NCI-H2196 treated with DMSO at 0.1 percent for 48 hours (cell line): ENCODE measurements around the gene TEK.
A peak's percentile ranks its signal among the peaks of the same experiment; 100 is the strongest.

ENCODE experiments used
- DNase-seq: peaks from one replicate; lab custom pipeline; 2025; ENCODE audit not compliant: unreplicated experiment; lab: John Stamatoyannopoulos, UW

The TEK gene

DNA sequence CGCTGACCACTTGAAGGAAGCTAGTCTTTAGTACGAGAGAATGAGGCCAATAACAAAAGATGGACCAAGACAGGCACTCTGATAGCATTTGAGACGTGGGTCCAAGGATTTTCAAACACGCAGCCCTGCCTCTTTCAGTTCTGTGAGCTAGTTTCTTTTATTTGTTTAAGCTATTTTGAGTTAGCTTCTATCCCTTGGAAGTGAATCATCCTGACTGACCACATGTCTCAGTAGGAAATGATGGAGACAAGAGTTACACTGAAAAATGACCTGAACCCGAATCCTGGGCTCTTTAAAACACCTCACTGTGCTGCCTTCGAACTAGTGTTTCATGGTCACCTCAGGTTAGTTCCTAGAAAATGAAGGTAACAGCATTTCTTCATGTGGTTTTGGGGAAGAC is 9.9 kb downstream of the TEK start:
- DNase-seq = no peak

GRCh38 chr9:27124151-27124550 is 15.1 kb downstream of the TEK start:
- no peak for DNase-seq

GRCh38 chr9:27125030-27125429 is 16.0 kb downstream of the TEK start:
- peak; percentile 64 for DNase-seq

DNA sequence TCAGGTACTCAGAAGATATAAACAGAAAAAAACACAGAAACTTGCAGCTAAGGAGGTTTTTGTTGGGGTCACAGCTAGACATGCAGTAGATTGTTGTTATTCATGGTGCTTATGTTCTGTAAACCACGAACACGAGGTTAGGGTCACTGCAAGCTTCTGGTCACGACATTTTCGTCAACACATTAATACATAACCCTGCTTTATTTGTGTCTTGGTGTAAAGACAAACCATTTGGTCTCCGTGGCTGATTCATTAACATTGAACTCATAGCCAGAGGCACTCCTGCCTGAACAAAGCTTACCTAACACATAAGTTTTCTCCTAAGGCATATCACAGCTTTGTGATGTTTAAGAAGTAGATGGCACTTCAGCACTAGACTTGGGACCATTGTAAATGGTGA is 16.9 kb downstream of the TEK start:
- DNase-seq = no peak

GRCh38 chr9:27126670-27127069 is 17.6 kb downstream of the TEK start:
- DNase-seq = no peak

- DNase-seq = no peak
Measured at GRCh38 chr9:27129221-27129620, 20.2 kb downstream of the TEK start.

DNA sequence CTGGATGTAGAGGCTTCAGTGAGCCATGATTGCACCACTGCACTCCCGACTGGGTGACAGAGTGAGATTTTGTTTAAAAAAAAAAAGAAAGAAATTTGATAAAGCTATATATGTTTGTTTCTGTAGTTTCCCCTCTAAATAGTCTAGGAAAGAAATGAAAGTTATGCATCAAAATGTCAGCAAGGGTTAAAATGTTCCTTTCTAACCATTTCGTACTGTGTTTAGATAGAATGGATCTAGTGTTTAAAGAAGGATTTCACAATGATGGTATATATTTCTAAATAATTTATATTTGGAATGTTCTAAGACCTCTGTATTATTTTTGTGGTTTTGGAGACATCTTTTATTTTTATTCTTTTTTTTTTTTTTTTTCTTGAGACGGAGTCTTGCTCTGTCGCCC is 22.7 kb downstream of the TEK start:
- no peak for DNase-seq

- DNase-seq = no peak
Measured at GRCh38 chr9:27133817-27134216, 24.8 kb downstream of the TEK start.

DNA sequence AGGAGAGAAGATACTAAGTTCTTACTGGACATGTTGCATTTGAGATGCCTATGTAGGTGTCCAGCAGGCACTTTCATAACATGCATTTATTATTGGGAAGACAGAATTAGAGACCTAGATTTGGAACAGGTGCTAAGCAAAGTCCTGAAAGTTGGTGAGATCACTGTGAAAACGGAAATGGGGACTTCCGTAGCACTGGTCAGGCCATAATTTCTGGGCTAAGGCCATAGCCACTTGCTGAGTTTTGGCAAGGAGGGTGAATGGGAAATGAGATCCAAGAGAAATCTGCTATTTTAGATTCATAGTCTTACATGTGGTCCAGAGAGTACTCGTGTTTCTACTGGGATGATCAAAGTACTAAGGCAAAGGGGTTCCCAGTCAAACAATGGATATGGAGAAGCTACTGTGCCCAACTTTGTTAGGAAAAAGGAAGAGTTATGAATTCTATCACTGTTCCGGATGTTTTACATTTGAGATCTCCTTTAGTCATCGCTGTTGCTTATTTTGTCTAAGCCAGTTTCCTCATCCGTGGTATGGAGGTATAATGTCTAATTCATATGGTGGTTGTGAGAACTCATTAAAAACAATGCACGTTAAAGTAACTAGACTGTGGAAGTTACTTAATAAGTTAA is 33.4 kb downstream of the TEK start:
- DNase-seq = no peak

GRCh38 chr9:27145143-27145542 is 36.1 kb downstream of the TEK start:
- no peak for DNase-seq

DNA sequence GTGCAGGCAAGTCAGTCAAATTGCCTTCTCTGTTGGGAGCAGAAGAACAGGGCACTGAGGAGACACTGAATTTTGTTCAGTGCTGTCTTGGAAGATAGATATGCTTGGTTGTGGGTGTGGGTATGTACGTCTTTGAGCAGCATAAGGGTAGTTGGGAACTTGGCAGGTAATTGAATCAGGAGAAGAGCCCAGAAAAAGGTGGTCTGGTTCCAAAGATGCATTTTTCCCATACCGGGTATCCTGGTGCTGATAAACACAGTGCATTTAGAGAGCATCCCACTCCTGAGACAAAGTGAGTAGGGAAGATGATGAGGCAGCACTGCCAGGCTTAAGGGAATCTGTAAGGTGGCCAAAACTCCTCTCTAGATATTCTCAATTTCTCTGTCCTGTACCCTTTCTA is 40.6 kb downstream of the TEK start:
- DNase-seq = no peak

GRCh38 chr9:27150746-27151406 is 41.9 kb downstream of the TEK start:
- DNase-seq = no peak

DNA sequence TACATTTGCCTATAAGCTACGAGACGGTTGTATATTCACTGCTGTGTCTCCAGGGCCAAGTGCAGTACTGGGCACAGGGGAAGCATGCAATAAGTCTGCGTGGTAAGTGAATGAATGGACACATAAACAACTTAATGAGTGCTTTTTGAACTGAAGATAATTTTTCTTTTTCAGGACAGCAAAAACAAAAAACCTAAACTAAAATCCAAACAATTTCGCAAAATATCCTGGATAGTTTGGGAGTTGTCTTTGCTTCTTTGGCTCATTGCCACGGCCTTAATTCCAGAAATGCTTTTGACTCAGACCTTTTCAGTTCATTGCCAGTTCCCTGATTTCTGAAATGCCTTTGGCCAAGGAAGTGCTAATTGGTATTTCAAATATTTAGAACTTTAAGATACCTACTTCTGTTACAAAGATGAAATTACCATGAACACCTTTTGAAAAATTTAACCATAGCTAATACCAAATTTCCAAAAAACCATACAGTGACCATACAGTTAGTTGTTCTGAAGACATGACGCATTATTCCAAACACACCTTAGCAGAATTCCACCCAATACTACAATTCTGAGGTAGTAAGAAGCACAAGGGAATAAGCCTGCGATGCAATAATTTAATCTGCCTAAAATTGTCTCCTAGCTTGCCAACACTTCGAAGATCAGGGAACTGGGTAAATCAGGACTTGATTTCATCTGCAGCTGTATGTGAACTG is 42.8 kb downstream of the TEK start:
- no peak for DNase-seq

DNA sequence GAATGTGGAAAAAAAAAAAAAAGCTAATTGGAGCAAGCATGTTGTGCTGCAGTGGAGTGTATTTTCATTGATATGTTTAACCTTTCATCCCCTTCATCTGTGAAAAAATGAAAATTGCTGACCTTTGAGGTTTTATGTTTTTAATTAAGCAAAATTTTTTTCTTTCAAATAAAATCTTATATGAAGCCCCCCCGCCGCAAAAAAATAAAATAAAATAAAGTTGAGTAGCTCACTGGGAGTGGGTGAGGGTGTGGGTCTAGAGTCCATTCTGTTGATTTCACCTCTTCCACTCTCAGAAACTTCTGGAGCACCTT is 43.3 kb downstream of the TEK start:
- no peak for DNase-seq

GRCh38 chr9:27154908-27155307 is 45.9 kb downstream of the TEK start:
- DNase-seq = no peak

GRCh38 chr9:27157097-27157496 is 48.1 kb downstream of the TEK start:
- no peak for DNase-seq

- no peak for DNase-seq
Measured at GRCh38 chr9:27157736-27158135, 48.7 kb downstream of the TEK start.

GRCh38 chr9:27160636-27161035 is 51.6 kb downstream of the TEK start:
- no peak for DNase-seq

DNA sequence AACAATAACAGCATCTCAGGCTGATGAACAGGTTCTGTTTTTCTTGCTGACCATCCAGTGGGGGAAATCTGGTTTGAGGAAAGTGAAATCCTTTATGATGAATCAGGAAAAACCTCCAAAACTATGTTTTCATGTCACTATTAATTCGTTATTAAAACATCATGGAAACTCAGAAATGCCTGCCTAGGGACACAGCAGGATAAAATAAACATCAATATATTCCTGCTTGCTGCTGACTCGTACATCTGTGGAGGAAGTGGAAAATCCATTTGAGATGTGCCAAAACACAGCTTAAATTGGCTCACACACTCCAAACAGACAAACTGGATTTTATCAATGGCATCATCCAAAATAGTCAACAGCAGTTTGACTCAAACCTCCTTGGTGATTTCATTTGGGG is 53.0 kb downstream of the TEK start:
- DNase-seq = no peak

GRCh38 chr9:27165068-27165467 is 56.0 kb downstream of the TEK start:
- DNase-seq = no peak

- no peak for DNase-seq
Measured at GRCh38 chr9:27165670-27166069, 56.6 kb downstream of the TEK start.

DNA sequence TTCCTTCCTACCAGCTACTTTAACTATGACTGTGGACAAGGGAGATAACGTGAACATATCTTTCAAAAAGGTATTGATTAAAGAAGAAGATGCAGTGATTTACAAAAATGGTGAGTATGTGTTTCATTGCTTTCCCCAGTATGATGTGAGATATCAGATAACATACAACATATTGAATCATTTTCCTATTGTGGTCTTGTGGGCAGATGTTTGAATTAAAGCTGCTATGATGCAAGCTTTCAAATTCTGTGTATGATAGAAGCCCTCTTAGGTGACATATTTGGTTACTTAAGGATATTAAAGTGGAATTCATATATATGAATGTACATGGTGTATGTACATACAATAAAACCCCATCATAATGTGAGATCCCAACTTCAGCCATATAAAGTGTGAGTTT is 59.5 kb downstream of the TEK start:
- no peak for DNase-seq

DNA sequence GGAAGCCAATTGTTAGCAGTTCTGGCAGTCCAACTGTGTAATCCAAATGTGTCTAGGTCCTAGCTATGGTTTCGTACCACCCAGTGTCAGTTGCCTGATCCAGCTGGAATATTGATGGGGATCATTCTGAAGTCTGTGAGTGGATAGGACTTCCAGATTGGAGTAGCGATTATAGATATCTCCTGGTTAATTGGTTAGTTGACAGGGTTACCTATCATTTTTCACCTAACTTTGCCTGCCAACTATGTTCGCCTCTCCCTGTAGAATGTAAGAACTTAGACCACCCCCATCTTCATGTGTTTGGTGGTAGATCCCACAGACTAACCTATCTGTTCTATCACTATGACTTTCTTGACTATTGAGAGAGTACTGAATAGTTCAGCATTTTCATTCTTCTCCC is 59.9 kb downstream of the TEK start:
- no peak for DNase-seq
